ENCODE measurements around the gene SPATA22. TPM values are rescaled to one million over a fixed set of nuclear protein-coding genes. Genes with fewer than 3 reads are reported as not detected.

The SPATA22 gene
- total RNA-seq, 1 donor from 2014 or later, result not detected

GRCh38 chr17:3485481-3486068, 14.0 kb upstream of the SPATA22 start:
- H3K4me1 Mint-ChIP-seq (ENCODE audit: low read depth, unreplicated experiment), result no peaks in the 10 kb centered on the region

GRCh38 chr17:3482852-3483251, 11.2 kb upstream of the SPATA22 start:
- no peak overlapping the region for H3K4me3 Mint-ChIP-seq (ENCODE audit: unreplicated experiment)
- H3K9me3 Mint-ChIP-seq (ENCODE audit: unreplicated experiment), result no peaks in the 10 kb centered on the region
- TF ChIP-seq CTCF (IDR thresholded peaks at IDR 0.05; ENCODE audit: partially characterized antibody, unreplicated experiment), result no peak
- H3K27ac Mint-ChIP-seq (ENCODE audit: unreplicated experiment), result no peak overlapping the region
- no peaks in the 10 kb centered on the region for H3K4me1 Mint-ChIP-seq (ENCODE audit: low read depth, unreplicated experiment)
- no peaks in the 10 kb centered on the region for H3K36me3 Mint-ChIP-seq (ENCODE audit: unreplicated experiment)
- no peaks in the 10 kb centered on the region for H3K27me3 Mint-ChIP-seq (ENCODE audit: unreplicated experiment)
- no peak for DNase-seq

More at GRCh38 chr17:3485481-3486068, 14.0 kb upstream of the SPATA22 start:
- H3K4me3 Mint-ChIP-seq (ENCODE audit: unreplicated experiment), result no peak overlapping the region
- TF ChIP-seq CTCF (IDR thresholded peaks at IDR 0.05; ENCODE audit: partially characterized antibody, unreplicated experiment), result no peak
- no peak overlapping the region for H3K27ac Mint-ChIP-seq (ENCODE audit: unreplicated experiment)
- no peaks in the 10 kb centered on the region for H3K36me3 Mint-ChIP-seq (ENCODE audit: unreplicated experiment)
- no peak for DNase-seq
- no peaks in the 10 kb centered on the region for H3K9me3 Mint-ChIP-seq (ENCODE audit: unreplicated experiment)
- no peaks in the 10 kb centered on the region for H3K27me3 Mint-ChIP-seq (ENCODE audit: unreplicated experiment)

- H3K36me3 Mint-ChIP-seq (ENCODE audit: unreplicated experiment), result no peaks in the 10 kb centered on the region
- no peaks in the 10 kb centered on the region for H3K27me3 Mint-ChIP-seq (ENCODE audit: unreplicated experiment)
- no peak for TF ChIP-seq CTCF (IDR thresholded peaks at IDR 0.05; ENCODE audit: partially characterized antibody, unreplicated experiment)
- peaks cover 2% of the 10 kb centered on the region for H3K9me3 Mint-ChIP-seq (ENCODE audit: unreplicated experiment)
- DNase-seq, result no peak
- peaks cover 5% of the 10 kb centered on the region for H3K4me1 Mint-ChIP-seq (ENCODE audit: low read depth, unreplicated experiment)
- H3K4me3 Mint-ChIP-seq (ENCODE audit: unreplicated experiment), result no peak overlapping the region
- no peak overlapping the region for H3K27ac Mint-ChIP-seq (ENCODE audit: unreplicated experiment)
Observed at GRCh38 chr17:3479988-3480387, 8.4 kb upstream of the SPATA22 start.

- no peak for DNase-seq
- H3K36me3 Mint-ChIP-seq (ENCODE audit: unreplicated experiment), result no peaks in the 10 kb centered on the region
- H3K27me3 Mint-ChIP-seq (ENCODE audit: unreplicated experiment), result no peaks in the 10 kb centered on the region
- no peak within 1 kb of the TSS for H3K4me3 Mint-ChIP-seq (ENCODE audit: unreplicated experiment)
- peak within 1 kb of the TSS; percentile 33 for H3K27ac Mint-ChIP-seq (ENCODE audit: unreplicated experiment)
- H3K4me1 Mint-ChIP-seq (ENCODE audit: low read depth, unreplicated experiment), result peaks cover 6% of the 10 kb centered on the region
- no peak for TF ChIP-seq CTCF (IDR thresholded peaks at IDR 0.05; ENCODE audit: partially characterized antibody, unreplicated experiment)
- peaks cover 2% of the 10 kb centered on the region for H3K9me3 Mint-ChIP-seq (ENCODE audit: unreplicated experiment)
Observed at GRCh38 chr17:3475812-3476610, 4.4 kb upstream of the SPATA22 start, which contains the start of gene ASPA. TSS of gene ASPA (plus strand) at chr17:3475997. CDS start at chr17:3476160, 163 bp downstream.

GRCh38 chr17:3475251-3475685, 3.6 kb upstream of the SPATA22 start:
- no peak for TF ChIP-seq CTCF (IDR thresholded peaks at IDR 0.05; ENCODE audit: partially characterized antibody, unreplicated experiment)
- peaks cover 6% of the 10 kb centered on the region for H3K4me1 Mint-ChIP-seq (ENCODE audit: low read depth, unreplicated experiment)
- H3K27ac Mint-ChIP-seq (ENCODE audit: unreplicated experiment), result peak overlapping the region; percentile 33
- DNase-seq, result no peak
- H3K9me3 Mint-ChIP-seq (ENCODE audit: unreplicated experiment), result peaks cover 2% of the 10 kb centered on the region
- no peaks in the 10 kb centered on the region for H3K27me3 Mint-ChIP-seq (ENCODE audit: unreplicated experiment)
- H3K36me3 Mint-ChIP-seq (ENCODE audit: unreplicated experiment), result no peaks in the 10 kb centered on the region
- no peak overlapping the region for H3K4me3 Mint-ChIP-seq (ENCODE audit: unreplicated experiment)

All from glutamatergic neuron (in vitro differentiated cells).